Small intestine (tissue), 16 donors: ENCODE data around the gene IL17F. TPM values are rescaled to one million over a fixed set of nuclear protein-coding genes. Genes with fewer than 3 reads are reported as not detected.
A peak's percentile ranks its signal among the peaks of the same experiment; 100 is the strongest.

Source experiments
- DNase-seq, 2 donors: peaks; one replicate each; pipeline versions ENCODE4 v3.0.0 to v3.0.0-alpha.2; 2013
- FAIRE-seq: peaks from 2 replicates; lab custom pipeline; 2012; peaks lifted over from hg19 to GRCh38; lab: Jason Lieb, UNC
- H3K27ac ChIP-seq, 3 donors: one replicate each; pipeline ENCODE4 v1.5.1; 2013; ENCODE audit warnings: low read length in 2 of 3, mild to moderate bottlenecking in 2 of 3, control low read depth in 1 of 3, inconsistent platforms in 1 of 3, low read depth in 1 of 3, moderate library complexity in 1 of 3
- H3K27me3 ChIP-seq, 3 donors: one replicate each; pipeline ENCODE4 v1.6.1; 2013; ENCODE audit warnings: low read length in 3 of 3, inconsistent platforms in 1 of 3; ENCODE audit not compliant: control insufficient read depth in 3 of 3, insufficient read depth in 3 of 3
- H3K36me3 ChIP-seq, 3 donors: one replicate each; pipeline ENCODE4 v1.6.1; 2013; ENCODE audit warnings: low read length in 3 of 3, inconsistent platforms in 1 of 3, low read depth in 1 of 3, mild to moderate bottlenecking in 1 of 3, moderate library complexity in 1 of 3; ENCODE audit not compliant: control insufficient read depth in 3 of 3, insufficient read depth in 2 of 3
- H3K4me1 ChIP-seq, 3 donors: one replicate each; pipeline ENCODE4 v1.6.1; 2013; ENCODE audit warnings: low read length in 2 of 3, inconsistent platforms in 1 of 3, low read depth in 1 of 3, mild to moderate bottlenecking in 1 of 3, moderate library complexity in 1 of 3; ENCODE audit not compliant: control insufficient read depth in 3 of 3, insufficient read depth in 2 of 3
- H3K4me3 ChIP-seq, 3 donors: one replicate each; pipeline ENCODE4 v1.5.1; 2013; ENCODE audit warnings: low read length in 3 of 3, control low read depth in 1 of 3, inconsistent platforms in 1 of 3, low read depth in 1 of 3, mild to moderate bottlenecking in 1 of 3, moderate library complexity in 1 of 3
- H3K9me3 ChIP-seq, 2 donors: one replicate each; pipeline ENCODE4 v1.6.1; 2013; ENCODE audit warnings: low read depth in 1 of 2, low read length in 1 of 2; ENCODE audit not compliant: control insufficient read depth in 2 of 2, insufficient read depth in 1 of 2
- WGBS, 3 donors: extraction: QIAGEN DNeasy Blood & Tissue Kit; methylation state at CpG; one replicate each; pipeline ENCODE4 v1.1.7; 2013; 5-methylcytosine and 5-hydroxymethylcytosine counted together
- long read RNA-seq, 10 donors: transcript quantifications; one replicate each; lab custom pipeline, GENCODE V29; 2026
- polyA plus RNA-seq, 4 donors: library from polyadenylated mRNA; stranded (reverse) in 3 of 4; unstranded in 1 of 4; fragments of 200-250 nt in 3 of 4; fragments of 120-200 nt in 1 of 4; gene quantifications; one replicate each; pipeline versions ENCODE4 v1.2.1 to v1.2.3, GENCODE V29; 2013
- donor health status: healthy with polysubstance abuse.
- donor health status: control.
- donor health status: control.
- donor health status: Bipolar disorder and iron deficiency.
- donor health status: healthy.

IL17F gene
- 1 to 10 TPM in 1 of 4 donors, not detected in 3; 1.2 TPM for polyA plus RNA-seq
- long read RNA-seq, donor 1, result 0 reads
- long read RNA-seq, donor 2, result 0 reads
- long read RNA-seq, donor 3, result 0 reads
- long read RNA-seq, donor 4, result 0 reads
- long read RNA-seq, donor 5, result 0 reads
- long read RNA-seq, donor 6, result 0 reads
- long read RNA-seq, donor 7, result 0 reads
- long read RNA-seq, donor 8, result 0 reads
- long read RNA-seq, donor 9, result 0 reads
- long read RNA-seq, donor 10, result 0 reads

GRCh38 chr6:52244400-52244799, at the start of gene IL17F:
Gene IL17F, minus strand, starts transcription at chr6:52244500. Its CDS starts 71 bp downstream, at chr6:52244429.
- FAIRE-seq (no peak), DNase-seq (no peak)
- H3K9me3 ChIP-seq, result no peaks in the 10 kb centered on the region
- 68 to 82% (median 77%) methylated on average over 5 of the region's 5 CpGs for WGBS, 3 donors
- no peak within 1 kb of the TSS for H3K27ac ChIP-seq
- peaks cover 0 to 8% (median 0%) of the 10 kb centered on the region in 3 donors for H3K4me1 ChIP-seq
- no peak within 1 kb of the TSS for H3K4me3 ChIP-seq
- H3K27me3 ChIP-seq, result no peaks in the 10 kb centered on the region
- no peaks in the 10 kb centered on the region for H3K36me3 ChIP-seq

DNA sequence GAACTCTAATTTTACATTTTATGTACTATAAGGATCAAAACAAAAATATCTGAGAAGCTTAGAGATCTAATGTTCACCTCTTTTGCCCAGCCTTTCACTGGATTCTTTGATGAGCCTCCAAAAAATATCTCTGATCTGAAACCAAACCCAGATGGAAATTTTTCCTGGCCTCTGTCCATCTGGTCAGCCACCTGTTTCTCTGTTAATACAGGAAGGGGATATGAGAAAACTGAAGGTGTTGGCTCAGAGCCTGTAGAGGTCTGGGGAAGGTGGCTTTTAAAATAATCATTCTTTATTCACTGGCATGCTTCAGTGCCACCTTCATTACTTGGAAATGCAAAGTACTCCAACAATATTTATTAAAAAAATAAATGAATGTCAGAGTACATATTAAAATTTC, 48.8 kb upstream of the IL17F start:
- no peaks in the 10 kb centered on the region for H3K36me3 ChIP-seq
- FAIRE-seq, result no peak
- no peak overlapping the region for H3K27ac ChIP-seq

DNA sequence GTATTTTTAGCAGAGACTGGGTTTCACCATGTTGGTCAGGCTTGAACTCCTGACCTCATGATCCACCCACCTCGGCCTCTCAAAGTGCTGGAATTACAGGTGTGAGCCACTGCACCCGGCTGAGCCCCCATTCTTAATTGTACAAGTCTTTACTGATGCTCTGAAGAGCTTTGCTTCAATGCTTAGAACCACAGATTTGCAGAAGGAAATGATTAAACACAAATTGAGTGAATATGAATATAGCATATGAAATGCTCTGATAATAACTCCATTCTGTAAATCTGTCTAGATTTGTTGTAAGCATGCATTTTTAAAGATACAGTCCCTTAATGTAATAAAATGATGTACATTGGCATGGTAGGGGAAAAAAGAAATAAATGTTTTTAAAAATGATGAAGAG, 44.5 kb upstream of the IL17F start:
- no peaks in the 10 kb centered on the region for H3K27me3 ChIP-seq
- H3K36me3 ChIP-seq, result no peaks in the 10 kb centered on the region
- FAIRE-seq (no peak), DNase-seq (no peak)
- H3K27ac ChIP-seq, result no peak overlapping the region
- H3K9me3 ChIP-seq, result no peaks in the 10 kb centered on the region
- 77 to 86% (median 83%) methylated on average over 2 of the region's 2 CpGs for WGBS, 3 donors
- H3K4me1 ChIP-seq, result no peaks in the 10 kb centered on the region
- no peak overlapping the region for H3K4me3 ChIP-seq

More for the DNA sequence above, 48.8 kb upstream of the IL17F start:
- no peaks in the 10 kb centered on the region for H3K27me3 ChIP-seq
- H3K4me1 ChIP-seq, result no peaks in the 10 kb centered on the region
- DNase-seq, result no peak
- peaks cover 0 to 9% of the 10 kb centered on the region in 2 donors for H3K9me3 ChIP-seq
- H3K4me3 ChIP-seq, result no peak overlapping the region

DNA sequence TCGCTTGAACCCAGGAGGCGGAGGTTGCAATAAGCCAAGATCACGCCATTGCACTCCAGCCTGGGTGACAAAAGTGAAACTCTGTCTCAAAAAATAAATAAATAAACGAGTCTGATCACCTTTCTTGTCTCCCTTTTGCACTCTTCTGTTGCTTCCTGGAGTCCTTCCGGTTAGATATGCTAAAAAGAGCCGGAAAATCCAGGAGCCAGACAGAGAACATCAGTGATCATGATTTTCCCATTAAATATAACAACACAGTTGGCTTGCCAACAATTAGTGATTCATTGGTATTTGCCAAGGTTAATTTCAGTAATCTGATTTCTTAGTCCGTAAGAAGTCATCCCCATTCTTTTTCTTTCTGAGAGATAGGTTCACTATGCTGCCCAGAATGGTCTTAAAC, 43.9 kb upstream of the IL17F start:
- Histone ChIP-seq H3K4me3 (no peak overlapping the region), H3K4me1 (no peaks in the 10 kb centered on the region), H3K27me3 (no peaks in the 10 kb centered on the region), H3K27ac (no peak overlapping the region), H3K36me3 (no peaks in the 10 kb centered on the region), H3K9me3 (no peaks in the 10 kb centered on the region)
- DNase-seq (no peak), FAIRE-seq (no peak)
- WGBS, 3 donors, result 86 to 90% (median 87%) methylated on average over 7 of the region's 7 CpGs

- 14 to 21% (median 17%) methylated on average over 2 of the region's 2 CpGs for WGBS, 3 donors
- Histone ChIP-seq H3K4me3 (no peak overlapping the region), H3K27me3 (no peaks in the 10 kb centered on the region), H3K27ac (peak overlapping the region in 1 of 3 donors; percentile 68), H3K4me1 (no peaks in the 10 kb centered on the region), H3K36me3 (peaks cover 0 to 6% (median 4%) of the 10 kb centered on the region in 3 donors), H3K9me3 (no peaks in the 10 kb centered on the region)
- FAIRE-seq (no peak), DNase-seq (peak; percentile 74 to 76)
Observed at GRCh38 chr6:52286798-52287432, 42.6 kb upstream of the IL17F start.

DNA sequence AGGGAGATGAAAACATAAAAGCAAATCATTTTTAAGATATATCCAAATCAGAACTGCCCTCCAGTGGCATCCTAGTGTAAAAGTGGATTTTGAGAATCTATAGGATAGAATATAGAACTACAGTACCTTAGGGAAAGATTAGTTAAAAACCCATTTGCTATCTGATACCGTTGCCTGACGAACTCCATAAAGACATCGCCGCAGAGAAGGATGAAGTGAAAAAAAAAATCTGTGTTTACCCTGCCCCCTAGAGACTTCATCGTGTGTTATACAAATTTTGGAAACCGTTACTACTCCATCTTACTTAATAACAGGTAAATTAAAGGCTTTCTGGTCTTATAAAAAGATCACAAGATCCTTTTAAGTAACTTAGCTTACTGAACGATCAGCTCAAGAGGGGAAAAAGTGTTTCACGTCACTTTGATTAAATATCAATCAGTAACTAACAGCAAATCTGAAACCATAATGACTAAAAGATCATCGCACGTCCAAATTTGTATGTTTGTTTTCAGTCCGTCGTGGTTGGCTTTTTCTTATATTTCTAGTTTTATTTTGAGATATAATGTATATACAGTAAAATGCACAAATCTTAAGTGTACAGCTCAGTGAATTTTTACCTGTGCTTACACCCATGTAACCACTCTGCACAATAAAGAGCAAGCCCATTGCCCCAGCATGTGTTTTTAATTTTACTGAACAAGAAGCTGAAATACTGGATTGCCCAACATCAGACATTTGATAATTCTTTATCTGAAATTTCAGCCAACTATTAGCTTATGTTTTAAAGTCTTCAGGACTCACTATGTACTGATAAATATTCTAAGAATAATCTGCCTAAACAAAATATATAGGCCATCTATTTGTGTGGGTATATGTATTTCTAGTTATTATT, 41.1 kb upstream of the IL17F start:
- H3K9me3 ChIP-seq, result no peaks in the 10 kb centered on the region
- no peak for DNase-seq
- H3K27me3 ChIP-seq, result no peaks in the 10 kb centered on the region
- H3K4me1 ChIP-seq, result no peaks in the 10 kb centered on the region
- peaks cover 0 to 12% (median 4%) of the 10 kb centered on the region in 3 donors for H3K36me3 ChIP-seq
- no peak for FAIRE-seq
- H3K27ac ChIP-seq, result peak overlapping the region; percentile 16 to 82 (median 49)
- WGBS, 3 donors, result 7 to 12% (median 12%) methylated on average over 12 of the region's 12 CpGs
- H3K4me3 ChIP-seq, result peak overlapping the region in 1 of 3 donors; percentile 50

DNA sequence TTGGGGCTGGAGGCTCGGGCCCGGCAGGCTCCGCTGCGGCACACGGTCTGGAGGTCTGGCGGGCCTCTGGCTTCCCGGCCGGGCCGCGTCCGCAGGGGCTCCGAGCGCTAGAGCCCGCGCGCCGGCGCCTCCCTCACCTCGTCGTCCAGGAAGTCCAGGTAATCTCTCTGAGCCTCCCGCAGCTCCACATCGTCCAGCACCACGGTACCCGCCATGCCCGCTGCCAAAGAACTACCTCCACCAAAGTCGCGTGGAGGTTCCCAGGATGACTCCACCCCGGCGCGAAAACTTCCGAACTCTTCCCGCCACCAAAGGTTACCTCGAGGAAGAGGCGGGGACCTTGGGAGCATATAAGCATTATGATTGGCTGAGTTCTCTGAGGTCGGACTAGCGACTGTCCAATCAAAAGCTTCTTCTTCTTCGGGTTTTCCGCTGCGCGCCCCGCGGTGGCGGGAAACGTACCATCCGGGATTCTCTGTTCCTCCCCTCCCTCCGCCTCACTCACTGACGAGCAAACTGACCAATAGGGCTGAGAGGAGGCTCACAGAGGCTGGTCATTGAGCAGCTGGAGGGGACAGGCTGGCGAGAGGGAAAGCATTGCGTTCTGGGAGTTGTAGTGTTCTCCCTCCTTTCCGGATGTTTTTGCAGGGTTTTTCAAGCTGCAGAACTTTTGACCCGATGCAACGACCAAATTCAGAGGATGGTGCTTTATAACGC, 40.3 kb upstream of the IL17F start, which contains the start of gene MCM3:
Gene MCM3, minus strand, starts transcription at position 283 of the 717 bp plus-strand sequence. Its CDS starts 68 bp downstream, at position 215.
- FAIRE-seq (peak; percentile 92), DNase-seq (peak; percentile 99 to 100)
- WGBS, 3 donors, result 0 to 1% (median 0%) methylated on average over 52 to 53 of the region's 53 CpGs
- no peaks in the 10 kb centered on the region for H3K9me3 ChIP-seq
- peak within 1 kb of the TSS; percentile 44 to 82 (median 64) for H3K27ac ChIP-seq
- H3K4me1 ChIP-seq, result no peaks in the 10 kb centered on the region
- peaks cover 0 to 12% (median 4%) of the 10 kb centered on the region in 3 donors for H3K36me3 ChIP-seq
- H3K27me3 ChIP-seq, result no peaks in the 10 kb centered on the region
- H3K4me3 ChIP-seq, result peak within 1 kb of the TSS; percentile 61 to 97 (median 65)

DNA sequence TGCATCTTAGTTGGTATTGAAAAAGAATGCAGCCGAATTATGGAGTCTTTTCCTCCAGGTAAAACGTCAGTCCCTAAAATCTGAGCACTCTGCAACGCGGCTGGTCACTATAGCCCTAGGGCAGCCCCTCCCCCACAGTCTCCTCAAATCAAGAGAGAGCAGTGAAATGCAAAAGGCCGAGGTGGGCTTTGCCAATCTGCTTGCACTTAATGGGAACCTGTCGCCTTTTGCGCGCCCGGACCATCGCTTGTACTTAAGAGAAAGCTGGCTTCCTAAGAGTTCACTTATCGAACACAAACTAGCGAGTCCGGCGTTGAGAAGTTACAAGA, 39.8 kb upstream of the IL17F start:
- Histone ChIP-seq H3K4me1 (no peaks in the 10 kb centered on the region), H3K27me3 (no peaks in the 10 kb centered on the region), H3K4me3 (peak overlapping the region; percentile 61 to 97 (median 65)), H3K36me3 (peaks cover 0 to 15% (median 7%) of the 10 kb centered on the region in 3 donors), H3K9me3 (no peaks in the 10 kb centered on the region), H3K27ac (peak overlapping the region; percentile 44 to 82 (median 64))
- no peak for DNase-seq
- no peak for FAIRE-seq
- 0 to 1% (median 0%) methylated on average over 14 of the region's 14 CpGs for WGBS, 3 donors
